ENCODE measurements around the gene MAPK8IP3.
"Not testable (repeated sequence)": the region's sequence is repeated elsewhere in the genome, so short reads cannot be mapped to it uniquely, and the experiment has no call there.

Gene MAPK8IP3

GRCh38 chr16:1787322-1788094 lies 81.5 kb downstream of the MAPK8IP3 start:
- DNase-seq (ENCODE audit: low read depth in 2 of 2): no peak

- DNase-seq (ENCODE audit: low read depth in 2 of 2): no peak
Measured at GRCh38 chr16:1788095-1788707, 82.2 kb downstream of the MAPK8IP3 start.

- DNase-seq (ENCODE audit: low read depth in 2 of 2): no peak
Measured at GRCh38 chr16:1788708-1789100, 82.7 kb downstream of the MAPK8IP3 start.

GRCh38 chr16:1789643-1790045 lies 83.6 kb downstream of the MAPK8IP3 start:
- no peak for DNase-seq (ENCODE audit: low read depth in 2 of 2)

- no peak for DNase-seq (ENCODE audit: low read depth in 2 of 2)
Measured at GRCh38 chr16:1790261-1790610, 84.2 kb downstream of the MAPK8IP3 start.

- DNase-seq (ENCODE audit: low read depth in 2 of 2): no peak
Measured at GRCh38 chr16:1790611-1791255, 84.7 kb downstream of the MAPK8IP3 start.

GRCh38 chr16:1791256-1791942 lies 85.4 kb downstream of the MAPK8IP3 start:
- DNase-seq (ENCODE audit: low read depth in 2 of 2): no peak

- no peak for DNase-seq (ENCODE audit: low read depth in 2 of 2)
Measured at GRCh38 chr16:1791943-1792812, 86.2 kb downstream of the MAPK8IP3 start.

- DNase-seq (ENCODE audit: low read depth in 2 of 2): no peak
Measured at GRCh38 chr16:1792836-1793577, 87.0 kb downstream of the MAPK8IP3 start.

- no peak for DNase-seq (ENCODE audit: low read depth in 2 of 2)
Measured at GRCh38 chr16:1793578-1794220, 87.7 kb downstream of the MAPK8IP3 start, which contains the start of gene IGFALS. IGFALS (minus strand) TSS chr16:1793705; CDS start chr16:1793652, 53 bp downstream.

- DNase-seq (ENCODE audit: low read depth in 2 of 2): no peak
Measured at GRCh38 chr16:1794221-1794871, 88.4 kb downstream of the MAPK8IP3 start.

- no peak for DNase-seq (ENCODE audit: low read depth in 2 of 2)
Measured at GRCh38 chr16:1794908-1795666, 89.1 kb downstream of the MAPK8IP3 start.

- DNase-seq (ENCODE audit: low read depth in 2 of 2): not testable (repeated sequence)
Measured at GRCh38 chr16:1799263-1799662, 93.3 kb downstream of the MAPK8IP3 start.

GRCh38 chr16:1800701-1801100 lies 94.7 kb downstream of the MAPK8IP3 start:
- no peak for DNase-seq (ENCODE audit: low read depth in 2 of 2)

- no peak for DNase-seq (ENCODE audit: low read depth in 2 of 2)
Measured at GRCh38 chr16:1807626-1808025, 101.6 kb downstream of the MAPK8IP3 start.

GRCh38 chr16:1808691-1809090 lies 102.7 kb downstream of the MAPK8IP3 start:
- DNase-seq (ENCODE audit: low read depth in 2 of 2): no peak

GRCh38 chr16:1809281-1809801 lies 103.3 kb downstream of the MAPK8IP3 start:
- no peak for DNase-seq (ENCODE audit: low read depth in 2 of 2)

GRCh38 chr16:1810106-1810505 lies 104.1 kb downstream of the MAPK8IP3 start:
- DNase-seq (ENCODE audit: low read depth in 2 of 2): no peak

- DNase-seq (ENCODE audit: low read depth in 2 of 2): no peak
Measured at GRCh38 chr16:1810536-1810935, 104.5 kb downstream of the MAPK8IP3 start.
